Measurements from ENCODE around the gene HPN. TPM values are rescaled to one million over a fixed set of nuclear protein-coding genes. Genes with fewer than 3 reads are reported as not detected.
A peak's percentile ranks its signal among the peaks of the same experiment; 100 is the strongest.

Gene HPN
- total and polyA plus RNA-seq, 2 of the 13 experiments (the other 11 are each of a cell fraction or from before 2014, with no cell fraction given): 46.7 to 261 TPM

DNA sequence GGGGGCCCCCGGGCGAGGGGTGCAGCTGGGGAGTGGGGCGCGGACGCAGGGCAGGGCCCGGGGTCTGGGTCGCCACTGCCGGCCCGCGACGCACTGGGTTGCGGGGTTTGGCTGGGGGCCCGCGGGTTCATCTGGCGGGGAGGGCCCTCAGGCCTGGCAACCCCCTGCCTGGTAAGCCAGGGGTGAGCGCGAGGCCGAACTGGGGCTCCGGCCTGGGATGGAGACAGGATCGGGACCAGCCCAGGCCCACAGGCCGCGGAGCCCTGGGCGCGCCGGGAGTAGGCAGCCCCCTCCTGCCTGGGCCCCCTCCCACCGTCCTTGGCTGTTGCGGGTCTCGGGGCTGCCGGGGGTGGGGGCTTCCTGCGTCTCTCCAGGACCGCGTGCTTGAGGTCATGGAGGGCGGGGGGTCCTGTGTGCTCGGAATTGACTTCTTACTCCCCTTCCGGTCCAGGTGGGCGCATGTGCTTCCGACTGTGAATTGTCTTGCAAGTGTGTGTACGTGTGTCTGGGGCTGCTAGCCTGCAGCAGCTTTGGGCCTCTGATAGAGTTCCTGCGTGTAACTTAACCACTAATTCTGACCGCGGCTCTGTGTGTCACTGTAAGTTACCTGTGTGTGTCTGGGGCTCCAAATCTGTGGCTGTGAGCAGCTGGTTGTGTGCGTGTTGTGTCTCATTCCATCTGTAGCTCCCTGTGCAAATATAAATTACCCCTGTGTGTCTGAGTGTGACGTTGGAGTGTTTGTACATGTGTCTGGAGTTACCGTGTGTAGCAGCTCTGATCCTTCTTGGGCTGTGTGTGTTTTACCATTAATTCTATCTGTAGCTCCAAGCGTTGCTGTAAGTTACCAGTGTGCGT, 40.6 kb upstream of the HPN start (continued):
- no peak for TF ChIP-seq GLI4 (CRISPR knock-in tag; IDR thresholded peaks at IDR 0.05; ENCODE audit: borderline replicate concordance)
- no peak for TF ChIP-seq GABPA (IDR thresholded peaks at IDR 0.05; ENCODE audit: low read depth, low read length)
- peak; percentile 63 for TF ChIP-seq GABPA (CRISPR knock-in tag; IDR thresholded peaks at IDR 0.05; ENCODE audit: low read depth)
- TF ChIP-seq SMC3 (IDR thresholded peaks at IDR 0.05; ENCODE audit: low read length): no peak
- TF ChIP-seq, protein P1, sequence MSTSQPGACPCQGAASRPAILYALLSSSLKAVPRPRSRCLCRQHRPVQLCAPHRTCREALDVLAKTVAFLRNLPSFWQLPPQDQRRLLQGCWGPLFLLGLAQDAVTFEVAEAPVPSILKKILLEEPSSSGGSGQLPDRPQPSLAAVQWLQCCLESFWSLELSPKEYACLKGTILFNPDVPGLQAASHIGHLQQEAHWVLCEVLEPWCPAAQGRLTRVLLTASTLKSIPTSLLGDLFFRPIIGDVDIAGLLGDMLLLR (CRISPR knock-in tag; IDR thresholded peaks at IDR 0.05): no peak
- no peak for TF ChIP-seq ZNF652 (CRISPR knock-in tag; IDR thresholded peaks at IDR 0.05; ENCODE audit: borderline replicate concordance, low read depth)
- no peak for TF ChIP-seq ZNF83 (CRISPR knock-in tag; IDR thresholded peaks at IDR 0.05; ENCODE audit: borderline replicate concordance)
- TF ChIP-seq, protein P2, sequence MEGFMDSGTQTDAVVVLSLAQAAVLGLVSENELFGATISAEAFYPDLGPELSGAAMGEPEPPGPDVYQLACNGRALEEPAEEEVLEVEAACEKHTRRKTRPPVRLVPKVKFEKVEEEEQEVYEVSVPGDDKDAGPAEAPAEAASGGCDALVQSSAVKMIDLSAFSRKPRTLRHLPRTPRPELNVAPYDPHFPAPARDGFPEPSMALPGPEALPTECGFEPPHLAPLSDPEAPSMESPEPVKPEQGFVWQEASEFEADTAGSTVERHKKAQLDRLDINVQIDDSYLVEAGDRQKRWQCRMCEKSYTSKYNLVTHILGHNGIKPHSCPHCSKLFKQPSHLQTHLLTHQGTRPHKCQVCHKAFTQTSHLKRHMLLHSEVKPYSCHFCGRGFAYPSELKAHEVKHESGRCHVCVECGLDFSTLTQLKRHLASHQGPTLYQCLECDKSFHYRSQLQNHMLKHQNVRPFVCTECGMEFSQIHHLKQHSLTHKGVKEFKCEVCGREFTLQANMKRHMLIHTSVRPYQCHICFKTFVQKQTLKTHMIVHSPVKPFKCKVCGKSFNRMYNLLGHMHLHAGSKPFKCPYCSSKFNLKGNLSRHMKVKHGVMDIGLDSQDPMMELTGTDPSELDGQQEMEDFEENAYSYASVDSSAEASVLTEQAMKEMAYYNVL (CRISPR knock-in tag; IDR thresholded peaks at IDR 0.05; ENCODE audit: borderline replicate concordance): 0 out of 2 replicates have a peak, but pooled peaks have one; percentile 15
- TF ChIP-seq IRF2 (CRISPR knock-in tag; IDR thresholded peaks at IDR 0.05): no peak
- no peak for TF ChIP-seq ZFAT (CRISPR knock-in tag; conservative IDR thresholded peaks at IDR 0.05)
- no peak for TF ChIP-seq MBD4 (IDR thresholded peaks at IDR 0.05; ENCODE audit: borderline replicate concordance, low read length)
- no peak for TF ChIP-seq ELF4 (CRISPR knock-in tag; IDR thresholded peaks at IDR 0.05; ENCODE audit: borderline replicate concordance)
- TF ChIP-seq, protein P3, sequence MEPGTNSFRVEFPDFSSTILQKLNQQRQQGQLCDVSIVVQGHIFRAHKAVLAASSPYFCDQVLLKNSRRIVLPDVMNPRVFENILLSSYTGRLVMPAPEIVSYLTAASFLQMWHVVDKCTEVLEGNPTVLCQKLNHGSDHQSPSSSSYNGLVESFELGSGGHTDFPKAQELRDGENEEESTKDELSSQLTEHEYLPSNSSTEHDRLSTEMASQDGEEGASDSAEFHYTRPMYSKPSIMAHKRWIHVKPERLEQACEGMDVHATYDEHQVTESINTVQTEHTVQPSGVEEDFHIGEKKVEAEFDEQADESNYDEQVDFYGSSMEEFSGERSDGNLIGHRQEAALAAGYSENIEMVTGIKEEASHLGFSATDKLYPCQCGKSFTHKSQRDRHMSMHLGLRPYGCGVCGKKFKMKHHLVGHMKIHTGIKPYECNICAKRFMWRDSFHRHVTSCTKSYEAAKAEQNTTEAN (CRISPR knock-in tag; conservative IDR thresholded peaks at IDR 0.05): no peak
- TF ChIP-seq CREB1 (IDR thresholded peaks at IDR 0.05): no peak
- no peak for TF ChIP-seq CREB1 (CRISPR knock-in tag; IDR thresholded peaks at IDR 0.05)
- no peak for TF ChIP-seq HOXA7 (CRISPR knock-in tag; IDR thresholded peaks at IDR 0.05)
- TF ChIP-seq, protein P4, sequence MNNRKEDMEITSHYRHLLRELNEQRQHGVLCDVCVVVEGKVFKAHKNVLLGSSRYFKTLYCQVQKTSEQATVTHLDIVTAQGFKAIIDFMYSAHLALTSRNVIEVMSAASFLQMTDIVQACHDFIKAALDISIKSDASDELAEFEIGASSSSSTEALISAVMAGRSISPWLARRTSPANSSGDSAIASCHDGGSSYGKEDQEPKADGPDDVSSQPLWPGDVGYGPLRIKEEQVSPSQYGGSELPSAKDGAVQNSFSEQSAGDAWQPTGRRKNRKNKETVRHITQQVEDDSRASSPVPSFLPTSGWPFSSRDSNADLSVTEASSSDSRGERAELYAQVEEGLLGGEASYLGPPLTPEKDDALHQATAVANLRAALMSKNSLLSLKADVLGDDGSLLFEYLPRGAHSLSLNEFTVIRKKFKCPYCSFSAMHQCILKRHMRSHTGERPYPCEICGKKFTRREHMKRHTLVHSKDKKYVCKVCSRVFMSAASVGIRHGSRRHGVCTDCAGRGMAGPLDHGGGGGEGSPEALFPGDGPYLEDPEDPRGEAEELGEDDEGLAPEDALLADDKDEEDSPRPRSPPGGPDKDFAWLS (CRISPR knock-in tag; IDR thresholded peaks at IDR 0.05; ENCODE audit: borderline replicate concordance): no peak
- no peak for TF ChIP-seq HOXA5 (CRISPR knock-in tag; IDR thresholded peaks at IDR 0.05)
- TF ChIP-seq, protein P5, sequence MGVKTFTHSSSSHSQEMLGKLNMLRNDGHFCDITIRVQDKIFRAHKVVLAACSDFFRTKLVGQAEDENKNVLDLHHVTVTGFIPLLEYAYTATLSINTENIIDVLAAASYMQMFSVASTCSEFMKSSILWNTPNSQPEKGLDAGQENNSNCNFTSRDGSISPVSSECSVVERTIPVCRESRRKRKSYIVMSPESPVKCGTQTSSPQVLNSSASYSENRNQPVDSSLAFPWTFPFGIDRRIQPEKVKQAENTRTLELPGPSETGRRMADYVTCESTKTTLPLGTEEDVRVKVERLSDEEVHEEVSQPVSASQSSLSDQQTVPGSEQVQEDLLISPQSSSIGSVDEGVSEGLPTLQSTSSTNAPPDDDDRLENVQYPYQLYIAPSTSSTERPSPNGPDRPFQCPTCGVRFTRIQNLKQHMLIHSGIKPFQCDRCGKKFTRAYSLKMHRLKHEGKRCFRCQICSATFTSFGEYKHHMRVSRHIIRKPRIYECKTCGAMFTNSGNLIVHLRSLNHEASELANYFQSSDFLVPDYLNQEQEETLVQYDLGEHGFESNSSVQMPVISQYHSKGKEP (CRISPR knock-in tag; IDR thresholded peaks at IDR 0.05): no peak
- TF ChIP-seq, protein P6, sequence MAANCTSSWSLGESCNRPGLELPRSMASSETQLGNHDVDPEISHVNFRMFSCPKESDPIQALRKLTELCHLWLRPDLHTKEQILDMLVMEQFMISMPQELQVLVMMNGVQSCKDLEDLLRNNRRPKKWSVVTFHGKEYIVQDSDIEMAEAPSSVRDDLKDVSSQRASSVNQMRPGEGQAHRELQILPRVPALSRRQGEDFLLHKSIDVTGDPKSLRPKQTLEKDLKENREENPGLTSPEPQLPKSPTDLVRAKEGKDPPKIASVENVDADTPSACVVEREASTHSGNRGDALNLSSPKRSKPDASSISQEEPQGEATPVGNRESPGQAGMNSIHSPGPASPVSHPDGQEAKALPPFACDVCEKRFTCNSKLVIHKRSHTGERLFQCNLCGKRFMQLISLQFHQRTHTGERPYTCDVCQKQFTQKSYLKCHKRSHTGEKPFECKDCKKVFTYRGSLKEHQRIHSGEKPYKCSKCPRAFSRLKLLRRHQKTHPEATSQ (CRISPR knock-in tag; IDR thresholded peaks at IDR 0.05; ENCODE audit: borderline replicate concordance): no peak
- TF ChIP-seq RXRA (CRISPR knock-in tag; IDR thresholded peaks at IDR 0.05): peak; percentile 38
- no peak for TF ChIP-seq MLLT10 (CRISPR knock-in tag; IDR thresholded peaks at IDR 0.05)
